Liver (tissue), 9 donors: ENCODE measurements around the gene NEK2. TPM values are rescaled to one million over a fixed set of nuclear protein-coding genes. Genes with fewer than 3 reads are reported as not detected.
"Not testable (repeated sequence)": the region's sequence is repeated elsewhere in the genome, so short reads cannot be mapped to it uniquely, and the experiment has no call there.

Experiments
- DNase-seq: peaks from one replicate; pipeline ENCODE4 v3.0.0-alpha.2; 2017; ENCODE audit warnings: low spot score
- H3K27ac ChIP-seq, 2 donors: one replicate each; pipeline ENCODE4 v1.7.0; 2013; ENCODE audit warnings: inconsistent platforms in 2 of 2, low read length in 2 of 2, control low read depth in 1 of 2, low read depth in 1 of 2, mild to moderate bottlenecking in 1 of 2
- H3K27me3 ChIP-seq, 4 donors: one replicate each; pipeline versions ENCODE4 v1.6.1 to v1.7.0; 2013; ENCODE audit warnings: low read length in 3 of 4, inconsistent platforms in 1 of 4, mild to moderate bottlenecking in 1 of 4, moderate library complexity in 1 of 4; ENCODE audit not compliant: control insufficient read depth in 4 of 4, insufficient read depth in 4 of 4
- H3K36me3 ChIP-seq, 4 donors: one replicate each; pipeline versions ENCODE4 v1.6.1 to v1.7.0; 2013; ENCODE audit warnings: low read length in 3 of 4, mild to moderate bottlenecking in 3 of 4, low read depth in 1 of 4, moderate library complexity in 1 of 4; ENCODE audit not compliant: control insufficient read depth in 4 of 4, insufficient read depth in 3 of 4
- H3K4me1 ChIP-seq, 4 donors: one replicate each; pipeline versions ENCODE4 v1.6.1 to v1.7.0; 2013; ENCODE audit warnings: low read length in 3 of 4, mild to moderate bottlenecking in 3 of 4, moderate library complexity in 1 of 4; ENCODE audit not compliant: control insufficient read depth in 4 of 4, insufficient read depth in 4 of 4
- H3K4me3 ChIP-seq, 3 donors: one replicate each; pipeline versions ENCODE4 v1.6.1 to v1.7.0; 2013; ENCODE audit warnings: low read length in 3 of 3, control low read depth in 1 of 3, low read depth in 1 of 3, mild to moderate bottlenecking in 1 of 3
- H3K9ac ChIP-seq, 2 donors: one replicate each; pipeline ENCODE4 v1.7.0; 2013; ENCODE audit warnings: low read length in 2 of 2, mild to moderate bottlenecking in 2 of 2, moderate library complexity in 2 of 2, control low read depth in 1 of 2, low read depth in 1 of 2
- H3K9me3 ChIP-seq, 4 donors: one replicate each; pipeline versions ENCODE4 v1.6.1 to v1.7.0; 2013; ENCODE audit warnings: low read length in 3 of 4; ENCODE audit not compliant: control insufficient read depth in 4 of 4
- FOXA2 ChIP-seq: IDR thresholded peaks from 2 replicates; pipeline ENCODE4 v1.6.1; 2016; ENCODE audit warnings: antibody characterized with exemption
- NR2F2 ChIP-seq: IDR thresholded peaks from 2 replicates; pipeline ENCODE4 v1.6.1; 2016; ENCODE audit warnings: antibody characterized with exemption
- RAD21 ChIP-seq, 2 donors: IDR thresholded peaks; 2 replicates each; pipeline ENCODE4 v1.6.1; 2016; ENCODE audit warnings: antibody characterized with exemption in 2 of 2, mild to moderate bottlenecking in 2 of 2
- ZBTB33 ChIP-seq: IDR thresholded peaks from 2 replicates; pipeline ENCODE4 v1.6.1; 2016; ENCODE audit warnings: antibody characterized with exemption
- WGBS: extraction: QIAGEN DNeasy Blood & Tissue Kit; methylation state at CpG from one replicate; pipeline ENCODE4 v1.1.7; 2013; 5-methylcytosine and 5-hydroxymethylcytosine counted together
- polyA plus RNA-seq, 2 donors: library from polyadenylated mRNA; stranded (reverse) in 1 of 2; unstranded in 1 of 2; fragments of 200-250 nt in 1 of 2; fragments of >200 nt in 1 of 2; fragmentation: Nextera tagmentation in 1 of 2; extraction: Ambion mirVana in 1 of 2; gene quantifications; one replicate each; pipeline versions ENCODE4 v1.2.1 to v1.2.3, GENCODE V29; 2013 to 2015
- total RNA-seq, 2 donors: library from RNA; depleted of rRNA; stranded (reverse); fragments of >200 nt; gene quantifications; one replicate each; pipeline ENCODE4 v1.2.3, GENCODE V29; 2014
- TF ChIP-seq, protein P1 (sequence below): fragments of 150-350 bp; IDR thresholded peaks from 2 replicates; pipeline ENCODE4 v1.5.1; 2017; ENCODE audit warnings: improper control_type of control experiment, low read depth, low read length; ENCODE audit not compliant: missing input control
- donor health status: healthy.
- donor health status: healthy.
- donor health status: healthy.
- donor health status: healthy.
- donor health status: healthy.

Gene NEK2
- total and polyA plus RNA-seq, 4 donors = 0.29 to 25.7 (median 1.3) TPM; not detected in 1

GRCh38 chr1:211683396-211684297 is 8.2 kb upstream of the NEK2 start:
- 87% methylated on average over 8 of the region's 8 CpGs for WGBS
- DNase-seq = no peak
- no peak overlapping the region for H3K9ac ChIP-seq
- H3K36me3 ChIP-seq = no peaks in the 10 kb centered on the region
- no peak for TF ChIP-seq NR2F2
- H3K9me3 ChIP-seq = no peaks in the 10 kb centered on the region
- H3K27ac ChIP-seq = no peak overlapping the region
- peaks cover 0 to 13% (median 2%) of the 10 kb centered on the region in 4 donors for H3K4me1 ChIP-seq
- no peak overlapping the region for H3K4me3 ChIP-seq
- H3K27me3 ChIP-seq = no peaks in the 10 kb centered on the region

DNA sequence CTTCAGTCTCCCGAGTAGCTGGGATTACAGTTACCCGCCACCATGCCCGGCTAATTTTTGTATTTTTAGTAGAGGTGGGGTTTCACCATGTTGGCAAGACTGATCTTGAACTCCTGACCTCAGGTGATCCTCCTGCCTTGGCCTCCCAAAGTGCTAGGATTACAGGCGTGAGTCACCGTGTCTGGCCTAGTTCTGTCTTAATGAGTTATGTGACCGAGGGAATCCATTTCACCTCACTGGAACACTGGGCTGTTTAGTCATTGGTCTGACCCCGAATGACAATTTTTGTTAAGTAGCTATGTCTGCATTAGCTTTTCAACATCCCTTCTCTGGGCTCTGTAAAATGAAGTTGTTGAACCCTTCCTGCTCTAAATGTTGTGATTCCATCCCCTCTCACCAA is 6.8 kb upstream of the NEK2 start:
- H3K4me1 ChIP-seq, H3K9ac ChIP-seq, H3K27ac ChIP-seq, H3K9me3 ChIP-seq, DNase-seq, H3K36me3 ChIP-seq, H3K27me3 ChIP-seq, H3K4me3 ChIP-seq: not testable (repeated sequence)
- WGBS = 97% methylated on average over 7 of the region's 7 CpGs

DNA sequence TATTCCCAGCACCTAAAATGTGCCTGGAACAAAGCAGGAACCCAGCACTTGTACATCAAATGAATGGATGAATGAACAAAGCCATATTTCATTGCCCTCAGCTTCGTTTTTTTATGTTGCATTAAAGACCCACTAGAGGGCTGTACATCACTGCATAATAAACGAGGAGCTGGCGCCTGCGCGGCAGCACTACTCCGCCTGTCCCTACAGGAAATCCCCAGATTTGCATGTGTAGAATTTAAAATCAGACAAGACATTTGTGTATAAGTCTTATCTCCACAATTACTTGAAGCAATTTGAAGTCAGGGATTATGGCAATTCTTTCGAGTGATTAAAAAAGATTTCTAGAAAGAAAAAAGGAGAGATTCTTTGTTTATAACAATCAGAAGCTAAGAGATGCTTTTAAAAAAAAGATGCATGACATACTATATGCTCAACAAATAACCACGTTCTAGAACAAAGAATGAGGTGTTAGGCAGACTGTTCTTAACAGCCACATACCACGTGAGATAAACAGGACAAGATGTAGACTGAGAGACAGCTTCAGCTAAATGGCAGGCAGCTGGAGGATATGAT is 5.4 kb upstream of the NEK2 start:
- peak overlapping the region in 1 of 2 donors; percentile 56 for H3K9ac ChIP-seq

More for the DNA sequence above, 5.4 kb upstream of the NEK2 start:
- Histone ChIP-seq H3K27ac (no peak overlapping the region), H3K27me3 (no peaks in the 10 kb centered on the region), H3K4me1 (peaks cover 0 to 10% (median under 1%) of the 10 kb centered on the region in 4 donors), H3K4me3 (no peak overlapping the region), H3K9me3 (no peaks in the 10 kb centered on the region), H3K36me3 (no peaks in the 10 kb centered on the region)
- DNase-seq = no peak
- peak; percentile 5 for TF ChIP-seq FOXA2
- TF ChIP-seq RAD21 (IDR thresholded peaks at IDR 0.05) = peak; percentile 96 to 97
- TF ChIP-seq, protein P1, sequence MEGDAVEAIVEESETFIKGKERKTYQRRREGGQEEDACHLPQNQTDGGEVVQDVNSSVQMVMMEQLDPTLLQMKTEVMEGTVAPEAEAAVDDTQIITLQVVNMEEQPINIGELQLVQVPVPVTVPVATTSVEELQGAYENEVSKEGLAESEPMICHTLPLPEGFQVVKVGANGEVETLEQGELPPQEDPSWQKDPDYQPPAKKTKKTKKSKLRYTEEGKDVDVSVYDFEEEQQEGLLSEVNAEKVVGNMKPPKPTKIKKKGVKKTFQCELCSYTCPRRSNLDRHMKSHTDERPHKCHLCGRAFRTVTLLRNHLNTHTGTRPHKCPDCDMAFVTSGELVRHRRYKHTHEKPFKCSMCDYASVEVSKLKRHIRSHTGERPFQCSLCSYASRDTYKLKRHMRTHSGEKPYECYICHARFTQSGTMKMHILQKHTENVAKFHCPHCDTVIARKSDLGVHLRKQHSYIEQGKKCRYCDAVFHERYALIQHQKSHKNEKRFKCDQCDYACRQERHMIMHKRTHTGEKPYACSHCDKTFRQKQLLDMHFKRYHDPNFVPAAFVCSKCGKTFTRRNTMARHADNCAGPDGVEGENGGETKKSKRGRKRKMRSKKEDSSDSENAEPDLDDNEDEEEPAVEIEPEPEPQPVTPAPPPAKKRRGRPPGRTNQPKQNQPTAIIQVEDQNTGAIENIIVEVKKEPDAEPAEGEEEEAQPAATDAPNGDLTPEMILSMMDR = peak; percentile 89
- no peak for TF ChIP-seq ZBTB33
- WGBS = 1% methylated on average over 9 of the region's 9 CpGs
